GM21447 (cell line): ENCODE data around the gene TNFAIP1.

Source experiments
- ATAC-seq: cut with Tn5 transposase; IDR thresholded peaks from one replicate; pipeline ENCODE4 v1.9.1; 2021; ENCODE audit not compliant: unreplicated experiment

The TNFAIP1 gene

GRCh38 chr17:28394337-28395116 is 59.0 kb downstream of the TNFAIP1 start:
- ATAC-seq, result no peak

DNA sequence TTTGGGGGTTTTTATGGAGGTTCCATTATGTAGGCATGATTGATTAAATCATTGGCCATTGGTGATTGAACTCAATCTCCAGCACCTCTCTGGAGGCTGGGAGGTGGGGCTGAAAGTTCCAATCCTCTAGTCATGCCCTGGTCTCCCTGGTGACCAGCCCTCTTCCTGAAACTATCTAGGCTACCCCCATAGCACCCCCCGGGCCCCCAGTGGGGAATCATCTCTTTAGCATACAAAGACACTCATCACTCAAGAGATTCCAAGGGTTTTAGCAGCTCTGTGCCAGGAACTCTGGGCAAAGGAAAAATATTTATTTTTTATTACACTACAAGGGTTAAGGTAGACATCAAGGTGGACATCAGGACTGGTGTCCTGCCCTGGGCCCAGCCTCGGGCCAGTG is 59.9 kb downstream of the TNFAIP1 start:
- no peak for ATAC-seq

GRCh38 chr17:28395968-28396367 is 60.4 kb downstream of the TNFAIP1 start:
- no peak for ATAC-seq
